ENCODE measurements around the gene CCDC187. TPM values are rescaled to one million over a fixed set of nuclear protein-coding genes. Genes with fewer than 3 reads are reported as not detected.

Gene CCDC187
- total RNA-seq, 2 donors from 2014 or later: not detected

GRCh38 chr9:136230773-136231172, 73.1 kb downstream of the CCDC187 start:
- Mint-ChIP-seq H3K9me3 (no peaks in the 10 kb centered on the region), H3K4me3 (no peak overlapping the region), H3K27ac (no peak overlapping the region), H3K36me3 (no peaks in the 10 kb centered on the region), H3K27me3 (no peaks in the 10 kb centered on the region), H3K4me1 (ENCODE audit: low read depth in 2 of 2) (peaks cover 22 to 26% of the 10 kb centered on the region in 2 donors)
- no peak for DNase-seq (ENCODE audit: low spot score)
- ATAC-seq: no peak

GRCh38 chr9:136230365-136230764, 73.5 kb downstream of the CCDC187 start:
- Mint-ChIP-seq H3K27ac (no peak overlapping the region), H3K9me3 (no peaks in the 10 kb centered on the region), H3K27me3 (no peaks in the 10 kb centered on the region), H3K4me3 (no peak overlapping the region), H3K36me3 (no peaks in the 10 kb centered on the region), H3K4me1 (ENCODE audit: low read depth in 2 of 2) (peaks cover 26 to 28% of the 10 kb centered on the region in 2 donors)
- ATAC-seq: no peak
- DNase-seq (ENCODE audit: low spot score): no peak

DNA sequence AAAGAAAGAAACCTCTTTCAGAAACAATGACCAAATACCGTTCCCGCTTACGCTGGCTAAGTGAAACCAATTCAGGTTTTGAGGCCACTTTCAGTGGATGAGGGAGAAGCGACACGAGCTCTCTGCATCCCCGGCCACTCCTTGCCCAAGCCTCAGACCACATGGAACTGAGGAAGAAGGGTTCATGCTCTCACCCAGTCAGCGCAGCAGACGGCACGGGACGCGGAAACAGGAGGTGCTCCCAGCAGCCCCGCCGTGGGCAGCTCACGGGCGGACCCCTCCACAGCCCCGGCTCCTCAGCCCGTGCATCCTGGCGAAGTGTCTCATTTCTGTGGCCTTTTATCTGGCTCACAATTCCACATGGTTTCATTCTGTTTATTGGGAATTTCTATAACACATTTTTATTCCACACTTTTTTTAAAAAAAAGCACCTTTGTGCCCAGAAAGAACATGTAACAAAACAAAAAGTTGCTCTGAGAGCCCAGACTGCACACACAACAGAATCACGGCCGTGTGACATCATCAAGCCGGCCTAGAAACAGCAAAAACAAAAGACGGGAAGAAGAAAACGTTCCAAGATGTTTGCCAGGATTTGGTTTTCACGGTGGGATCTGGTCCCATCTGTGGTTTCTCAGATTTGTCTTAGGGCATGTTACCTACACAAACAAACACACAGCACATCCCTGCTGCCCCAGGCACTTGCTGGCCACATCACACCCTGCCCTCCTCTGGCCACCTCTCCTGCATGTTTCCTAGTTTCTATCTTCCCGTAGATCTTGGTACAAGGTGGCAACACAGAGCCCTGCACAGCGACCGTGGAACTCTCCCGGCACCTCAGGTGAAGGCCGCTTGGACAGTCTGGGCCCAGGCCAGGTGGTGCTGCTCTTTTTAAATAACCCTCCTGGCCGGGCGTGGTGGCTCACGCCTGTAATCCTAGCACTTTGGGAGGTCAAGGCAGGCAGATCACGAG, 74.5 kb downstream of the CCDC187 start:
- Mint-ChIP-seq H3K9me3 (no peaks in the 10 kb centered on the region), H3K36me3 (no peaks in the 10 kb centered on the region), H3K27me3 (no peaks in the 10 kb centered on the region), H3K4me1 (ENCODE audit: low read depth in 2 of 2) (peaks cover 28 to 32% of the 10 kb centered on the region in 2 donors), H3K27ac (peak overlapping the region in 1 of 2 donors; percentile 16), H3K4me3 (no peak overlapping the region)
- ATAC-seq (no peak), DNase-seq (ENCODE audit: low spot score) (no peak)

- no peak for DNase-seq (ENCODE audit: low spot score)
- no peak for ATAC-seq
- H3K27me3 Mint-ChIP-seq: no peaks in the 10 kb centered on the region
- peaks cover 23 to 26% of the 10 kb centered on the region in 2 donors for H3K4me1 Mint-ChIP-seq (ENCODE audit: low read depth in 2 of 2)
- no peak overlapping the region for H3K4me3 Mint-ChIP-seq
- no peak overlapping the region for H3K27ac Mint-ChIP-seq
- H3K9me3 Mint-ChIP-seq: no peaks in the 10 kb centered on the region
- no peaks in the 10 kb centered on the region for H3K36me3 Mint-ChIP-seq
These were observed 75.6 kb downstream of the CCDC187 start for GRCh38 chr9:136228107-136228875.

- Mint-ChIP-seq H3K27ac (no peak overlapping the region), H3K36me3 (no peaks in the 10 kb centered on the region), H3K4me1 (ENCODE audit: low read depth in 2 of 2) (peaks cover 16 to 17% of the 10 kb centered on the region in 2 donors), H3K4me3 (no peak overlapping the region), H3K27me3 (no peaks in the 10 kb centered on the region), H3K9me3 (no peaks in the 10 kb centered on the region)
- ATAC-seq (no peak), DNase-seq (ENCODE audit: low spot score) (no peak)
These were observed 77.0 kb downstream of the CCDC187 start for GRCh38 chr9:136226680-136227407.

DNA sequence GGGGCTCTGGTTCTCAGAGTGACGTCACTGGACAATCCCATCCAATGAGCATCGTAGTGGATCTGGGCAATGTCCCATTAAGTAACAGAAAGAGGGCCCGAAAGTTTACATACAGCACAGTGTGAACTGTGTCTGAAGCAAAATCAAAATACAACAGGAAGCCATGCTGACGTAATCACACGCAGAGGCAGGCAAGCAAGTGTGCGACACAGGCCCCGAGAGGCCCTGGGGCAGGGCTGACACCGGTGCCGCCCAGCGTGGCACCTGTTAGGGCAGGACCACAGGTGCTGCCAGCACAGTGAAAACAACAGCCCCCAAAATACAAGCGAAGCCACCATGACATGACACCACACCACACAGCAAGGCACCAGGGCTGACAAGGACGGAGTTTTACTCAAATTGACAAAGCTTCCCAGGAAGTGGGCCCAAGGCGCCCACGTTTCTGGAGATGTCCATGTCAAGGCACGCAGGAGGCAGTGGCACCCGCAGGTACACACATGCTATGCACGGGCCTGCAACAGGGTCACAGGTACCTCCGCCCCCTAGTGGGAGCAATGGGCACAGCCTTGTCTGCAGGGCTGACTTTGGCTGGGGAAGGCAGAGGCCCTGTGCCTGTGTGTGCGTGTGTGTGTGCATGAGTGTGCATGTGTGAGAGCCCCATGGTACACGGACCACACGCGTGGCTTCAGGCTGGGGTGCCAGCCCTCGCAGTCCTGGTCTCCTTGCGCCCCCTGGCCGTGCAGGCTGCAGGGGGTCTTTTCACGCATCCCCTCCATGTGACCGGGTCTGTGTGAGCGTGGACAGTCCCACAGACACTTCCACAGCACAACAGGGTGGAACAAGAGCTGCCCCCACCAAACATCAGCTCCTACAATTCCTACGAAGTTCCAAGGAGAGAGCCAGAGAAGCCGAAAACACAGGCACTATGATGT, 77.9 kb downstream of the CCDC187 start:
- peaks cover 16% of the 10 kb centered on the region in 2 donors for H3K4me1 Mint-ChIP-seq (ENCODE audit: low read depth in 2 of 2)
- peak overlapping the region; percentile 20 to 67 for H3K27ac Mint-ChIP-seq
- DNase-seq (ENCODE audit: low spot score): no peak
- H3K36me3 Mint-ChIP-seq: no peaks in the 10 kb centered on the region
- ATAC-seq: peak; percentile 51 to 78
- no peaks in the 10 kb centered on the region for H3K27me3 Mint-ChIP-seq
- H3K4me3 Mint-ChIP-seq: peak overlapping the region; percentile 63
- H3K9me3 Mint-ChIP-seq: no peaks in the 10 kb centered on the region

GRCh38 chr9:136225366-136225747, 78.5 kb downstream of the CCDC187 start:
- H3K27ac Mint-ChIP-seq: peak overlapping the region; percentile 20 to 67
- DNase-seq (ENCODE audit: low spot score): no peak
- ATAC-seq: peak in 1 of 2 donors; percentile 70
- H3K9me3 Mint-ChIP-seq: no peaks in the 10 kb centered on the region
- H3K4me1 Mint-ChIP-seq (ENCODE audit: low read depth in 2 of 2): peaks cover 12 to 16% of the 10 kb centered on the region in 2 donors
- H3K36me3 Mint-ChIP-seq: no peaks in the 10 kb centered on the region
- no peaks in the 10 kb centered on the region for H3K27me3 Mint-ChIP-seq
- H3K4me3 Mint-ChIP-seq: peak overlapping the region; percentile 63

- Mint-ChIP-seq H3K27ac (no peak overlapping the region), H3K4me1 (ENCODE audit: low read depth in 2 of 2) (peaks cover 12 to 16% of the 10 kb centered on the region in 2 donors), H3K4me3 (no peak overlapping the region), H3K9me3 (no peaks in the 10 kb centered on the region), H3K27me3 (no peaks in the 10 kb centered on the region), H3K36me3 (no peaks in the 10 kb centered on the region)
- ATAC-seq: no peak
- no peak for DNase-seq (ENCODE audit: low spot score)
These were observed 79.8 kb downstream of the CCDC187 start for GRCh38 chr9:136223871-136224640.

DNA sequence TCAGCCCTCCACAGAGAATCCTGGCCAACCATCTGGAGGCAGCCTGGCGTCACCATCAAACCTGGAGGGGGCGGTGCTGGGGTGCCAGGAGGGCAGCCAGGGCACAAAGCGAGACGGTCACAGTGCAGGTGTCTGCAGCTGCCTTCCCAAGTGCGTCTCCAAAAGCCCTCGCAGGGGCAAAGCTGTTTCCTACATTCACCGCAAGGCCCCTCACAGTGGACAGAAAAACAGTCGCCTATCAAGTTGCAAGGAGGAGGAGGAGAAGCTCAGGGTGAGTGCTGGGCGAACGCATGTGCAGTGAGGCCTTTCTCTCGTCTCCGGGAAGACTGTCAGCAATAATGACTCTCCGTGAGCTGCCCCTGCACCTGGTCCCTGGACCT, 81.0 kb downstream of the CCDC187 start:
- H3K27ac Mint-ChIP-seq: no peak overlapping the region
- H3K27me3 Mint-ChIP-seq: no peaks in the 10 kb centered on the region
- no peak for ATAC-seq
- H3K36me3 Mint-ChIP-seq: no peaks in the 10 kb centered on the region
- H3K4me3 Mint-ChIP-seq: no peak overlapping the region
- no peaks in the 10 kb centered on the region for H3K9me3 Mint-ChIP-seq
- H3K4me1 Mint-ChIP-seq (ENCODE audit: low read depth in 2 of 2): peaks cover 10 to 13% of the 10 kb centered on the region in 2 donors
- no peak for DNase-seq (ENCODE audit: low spot score)

GRCh38 chr9:136222166-136222905, 81.6 kb downstream of the CCDC187 start:
- H3K4me1 Mint-ChIP-seq (ENCODE audit: low read depth in 2 of 2): peaks cover 9 to 12% of the 10 kb centered on the region in 2 donors
- H3K4me3 Mint-ChIP-seq: no peak overlapping the region
- H3K9me3 Mint-ChIP-seq: no peaks in the 10 kb centered on the region
- no peaks in the 10 kb centered on the region for H3K36me3 Mint-ChIP-seq
- no peak overlapping the region for H3K27ac Mint-ChIP-seq
- ATAC-seq (no peak), DNase-seq (ENCODE audit: low spot score) (no peak)
- no peaks in the 10 kb centered on the region for H3K27me3 Mint-ChIP-seq

GRCh38 chr9:136220017-136220729, 83.7 kb downstream of the CCDC187 start:
- no peaks in the 10 kb centered on the region for H3K27me3 Mint-ChIP-seq
- ATAC-seq (peak in 1 of 2 donors; percentile 64), DNase-seq (ENCODE audit: low spot score) (no peak)
- no peak overlapping the region for H3K4me3 Mint-ChIP-seq
- no peak overlapping the region for H3K27ac Mint-ChIP-seq
- no peaks in the 10 kb centered on the region for H3K9me3 Mint-ChIP-seq
- H3K4me1 Mint-ChIP-seq (ENCODE audit: low read depth in 2 of 2): peaks cover 3 to 4% of the 10 kb centered on the region in 2 donors
- no peaks in the 10 kb centered on the region for H3K36me3 Mint-ChIP-seq
